ENCODE measurements around the gene ZFAND3.
"Not testable (repeated sequence)": the region's sequence is repeated elsewhere in the genome, so short reads cannot be mapped to it uniquely, and the experiment has no call there.

ZFAND3 gene

DNA sequence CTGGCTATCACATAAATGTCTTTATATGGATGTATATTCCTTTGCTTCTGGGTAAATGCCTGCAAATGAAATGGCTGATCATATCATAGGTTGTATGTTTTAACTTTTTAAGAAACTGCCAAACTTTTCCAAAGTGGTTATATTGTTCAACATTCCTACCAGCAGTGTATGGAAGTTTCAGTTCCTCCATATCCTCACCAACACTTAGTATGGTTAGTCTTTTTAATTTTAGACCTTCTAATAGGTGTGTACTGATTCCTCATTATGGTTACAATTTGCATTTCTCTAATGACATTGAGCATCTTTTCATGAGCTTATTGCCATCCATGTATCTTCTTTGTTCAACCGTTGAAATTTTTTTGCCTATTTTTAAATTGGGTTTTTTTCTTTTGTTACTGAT is 155.4 kb downstream of the ZFAND3 start:
- DNase-seq: no peak

DNA sequence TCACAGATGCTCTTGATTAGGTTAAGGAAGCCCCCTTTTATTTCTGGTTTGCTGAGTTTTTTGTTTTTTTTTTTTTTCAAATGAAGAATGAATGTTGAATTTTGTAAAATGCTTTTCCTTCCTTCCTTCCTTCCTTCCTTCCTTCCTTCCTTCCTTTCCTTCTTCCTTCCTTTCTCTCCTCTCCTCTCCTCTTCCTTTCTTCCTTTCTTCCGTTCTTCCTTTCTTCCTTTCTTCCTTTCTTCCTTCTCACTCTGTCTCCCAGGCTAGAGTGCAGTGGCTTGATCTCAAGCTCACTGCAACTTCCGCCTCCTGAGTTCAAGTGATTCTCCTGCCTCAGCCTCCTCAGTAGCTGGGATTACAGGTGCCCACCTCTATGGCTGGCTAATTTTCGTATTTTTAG is 158.2 kb downstream of the ZFAND3 start:
- no peak for DNase-seq

DNA sequence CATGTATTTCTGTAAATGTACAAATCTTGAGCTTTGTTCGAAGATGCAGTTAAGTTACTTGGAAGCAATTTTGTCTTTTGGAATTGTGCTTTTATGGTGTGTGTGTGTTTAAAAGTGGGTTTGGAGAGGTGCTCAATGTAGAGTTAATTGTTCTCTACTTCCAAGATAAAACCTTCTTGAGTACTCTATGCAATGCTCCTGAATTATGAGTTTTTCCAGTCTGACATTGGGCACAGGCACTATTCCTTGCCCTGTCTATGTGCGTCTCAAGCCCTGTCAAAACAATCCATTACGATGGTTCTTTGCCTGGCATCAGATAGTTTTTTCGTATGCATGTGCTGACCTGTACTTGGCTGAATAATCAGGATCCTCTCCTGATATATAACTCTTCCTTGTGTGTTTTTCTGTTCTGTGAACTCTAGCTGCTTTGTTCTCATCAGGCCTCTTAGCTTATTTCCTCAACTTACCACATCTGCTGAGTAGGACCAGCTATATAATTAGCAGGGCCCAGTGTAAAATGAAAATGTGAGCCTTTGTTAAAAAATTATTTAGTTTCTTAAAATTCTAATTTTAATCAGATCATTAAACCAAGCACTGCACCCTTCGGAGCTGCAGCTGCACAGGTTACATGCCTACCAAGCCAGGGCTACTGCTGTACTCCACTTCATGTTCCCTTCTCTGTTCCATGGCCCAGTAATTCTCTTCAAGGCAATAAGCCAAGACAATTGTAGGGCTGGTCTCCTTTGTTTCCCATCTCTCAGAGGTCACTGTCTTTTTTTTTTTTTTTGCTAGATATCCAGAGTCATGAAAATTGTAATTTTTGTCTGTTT is 160.1 kb downstream of the ZFAND3 start:
- DNase-seq: no peak

DNA sequence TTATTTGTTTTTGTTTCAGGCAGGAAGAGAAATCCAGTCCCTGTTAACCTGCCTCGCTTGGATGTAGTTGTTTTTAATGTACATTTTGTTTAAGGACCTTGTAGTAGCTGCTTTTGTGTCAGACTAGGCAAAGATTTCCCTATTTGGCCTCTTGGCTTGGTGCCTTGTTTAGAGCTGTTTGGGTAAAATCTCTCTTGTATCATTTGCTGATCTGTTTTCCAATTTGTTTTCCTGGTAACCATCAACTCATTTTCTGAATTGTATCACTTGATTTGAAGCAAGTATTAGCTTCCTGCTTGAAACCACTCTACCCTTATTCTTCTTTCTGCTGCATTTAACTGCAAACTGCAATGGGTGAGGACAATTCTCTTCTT is 160.7 kb downstream of the ZFAND3 start:
- no peak for DNase-seq

DNA sequence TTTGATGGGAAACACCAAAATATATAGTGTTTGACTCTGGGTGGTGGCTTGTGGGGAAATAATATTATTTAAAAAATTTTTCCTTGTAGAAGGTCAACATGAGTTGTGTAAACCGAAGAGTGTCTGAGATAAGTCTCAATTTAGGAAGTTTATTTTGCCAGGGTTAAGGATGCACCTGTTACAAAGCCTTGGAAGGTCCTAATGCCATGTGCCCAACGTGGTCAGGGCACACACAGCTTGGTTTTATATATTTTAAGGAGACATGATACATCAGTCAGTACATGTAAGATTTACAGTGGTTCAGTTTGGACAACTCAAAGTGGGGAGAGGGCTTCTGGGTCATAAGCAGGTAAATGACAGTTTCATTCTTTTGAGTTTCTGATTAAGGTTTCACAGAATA is 162.1 kb downstream of the ZFAND3 start:
- DNase-seq: no peak

DNA sequence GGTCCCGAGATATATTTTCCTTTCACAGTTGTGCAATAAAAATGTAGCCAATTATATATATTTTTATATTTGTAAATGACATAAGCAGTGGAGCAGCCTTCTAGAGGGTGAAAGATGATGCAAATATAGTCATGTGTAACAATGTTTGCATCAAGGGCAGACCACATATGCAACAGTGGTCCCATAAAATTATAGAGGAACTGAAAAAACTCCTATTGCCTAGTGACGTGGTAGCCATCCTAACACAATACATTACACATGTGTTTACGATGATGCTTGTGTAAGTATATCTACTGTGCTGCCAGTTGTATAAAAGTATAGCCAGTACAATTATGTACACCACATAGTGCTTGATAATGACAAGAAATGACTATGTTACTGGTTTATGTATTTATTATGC is 162.8 kb downstream of the ZFAND3 start:
- no peak for DNase-seq

DNA sequence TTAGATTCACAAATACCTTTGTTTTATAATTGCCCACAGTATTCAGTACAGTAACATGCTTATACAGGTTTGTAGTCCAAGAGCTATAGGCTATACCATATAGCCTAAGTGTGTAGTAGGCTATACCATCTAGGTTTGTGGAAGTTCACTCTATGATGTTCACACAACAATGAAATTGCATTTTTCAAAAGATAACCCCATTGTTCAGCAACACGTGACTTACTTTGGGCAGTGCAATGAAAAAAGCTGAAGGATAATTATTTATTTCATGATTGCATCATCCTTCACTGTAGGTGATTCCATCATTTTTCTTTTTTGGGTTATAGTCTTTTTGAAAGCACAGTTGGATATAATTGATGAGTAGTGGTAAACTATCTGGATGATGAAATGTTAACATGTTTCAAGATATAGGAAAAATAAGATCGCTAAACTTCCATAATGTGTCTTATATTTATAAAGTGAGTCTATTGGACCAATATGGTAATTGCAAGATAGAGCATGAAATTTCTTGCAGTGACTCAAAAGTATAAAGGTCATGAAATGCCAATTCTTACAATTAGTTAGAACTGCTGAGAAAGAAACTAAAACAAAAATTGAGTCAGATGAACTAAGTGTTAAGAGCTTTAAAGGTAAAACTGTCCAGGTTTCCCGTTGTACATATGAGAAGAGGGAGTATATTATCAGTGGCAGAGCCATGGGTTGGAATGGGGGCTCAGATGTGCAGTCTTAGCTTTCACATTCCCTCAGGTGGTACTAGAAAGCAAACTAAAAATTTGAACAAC is 164.4 kb downstream of the ZFAND3 start:
- no peak for DNase-seq

DNA sequence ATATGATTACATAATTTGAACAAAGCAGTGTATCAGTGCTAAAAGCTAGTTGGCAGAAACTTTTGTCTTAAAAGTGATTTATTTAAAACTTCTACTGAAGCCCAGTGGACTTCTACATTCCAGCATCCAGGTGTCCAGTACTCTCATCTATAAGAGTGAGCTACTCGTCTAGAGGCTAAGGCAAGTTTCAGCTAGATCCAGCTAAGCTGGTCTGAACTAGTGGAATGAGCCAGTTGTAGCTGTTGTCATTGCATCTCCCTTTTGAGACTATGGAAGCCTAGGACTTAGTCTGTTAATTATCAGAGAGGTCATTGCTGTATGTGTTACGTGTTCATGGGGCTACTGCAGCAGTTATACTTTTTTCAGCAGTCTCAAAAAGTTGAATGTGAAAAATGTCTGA is 165.1 kb downstream of the ZFAND3 start:
- no peak for DNase-seq

DNA sequence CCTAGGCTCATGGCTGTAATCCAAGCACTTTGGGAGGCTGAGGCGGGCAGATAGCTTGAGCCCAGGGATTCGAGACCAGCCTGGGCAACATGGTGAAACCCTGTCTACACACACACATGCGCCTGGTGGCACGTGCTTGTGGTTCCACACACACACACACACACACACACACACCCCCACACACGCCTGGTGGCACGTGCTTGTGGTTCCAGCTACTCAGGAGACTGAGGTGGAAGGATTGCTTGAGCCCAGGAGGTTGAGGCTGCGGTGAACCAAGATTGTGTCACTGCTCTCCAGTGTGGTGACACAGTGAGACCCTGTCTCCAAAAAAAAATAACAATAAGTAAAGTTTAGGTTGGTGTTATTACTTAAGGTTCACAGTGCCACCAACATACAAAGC is 165.8 kb downstream of the ZFAND3 start:
- no peak for DNase-seq

DNA sequence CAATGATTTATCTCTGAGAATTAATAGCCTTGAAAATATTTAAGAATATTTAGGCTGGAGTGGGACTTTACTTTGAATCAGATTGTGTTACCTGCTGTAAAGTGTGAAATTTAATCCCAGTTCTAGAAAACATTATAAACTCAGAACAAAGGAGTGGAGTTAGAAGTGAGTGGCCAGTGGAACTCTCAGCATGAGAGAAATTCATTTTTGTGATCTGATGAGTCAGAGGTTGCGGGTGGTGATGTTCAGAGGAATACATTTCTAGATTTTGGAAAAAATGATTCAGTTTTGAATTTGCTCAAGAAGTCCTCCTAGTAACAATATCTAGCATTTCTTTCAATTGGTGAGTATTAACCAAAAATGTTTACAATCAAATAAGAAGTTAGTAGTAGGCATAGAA is 167.5 kb downstream of the ZFAND3 start:
- DNase-seq: no peak

DNA sequence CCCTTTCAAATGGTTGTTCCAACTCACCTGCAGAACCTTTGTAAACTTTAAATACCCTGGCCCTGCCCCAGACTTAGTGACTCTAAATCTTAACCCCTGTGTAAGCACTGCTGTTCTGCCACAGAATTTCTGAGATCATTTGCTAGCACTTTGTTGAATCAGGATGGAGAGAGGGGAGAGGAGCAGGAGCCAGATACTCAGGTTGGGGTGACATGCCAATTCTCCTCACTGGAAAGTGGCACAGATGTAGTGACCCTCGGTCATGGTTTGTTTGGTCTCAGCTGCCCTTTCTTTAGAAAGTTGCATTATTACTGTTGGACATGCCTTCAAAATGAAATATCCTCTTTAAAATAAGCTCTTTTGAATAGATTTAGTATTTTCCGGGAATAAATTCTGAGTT is 168.0 kb downstream of the ZFAND3 start:
- DNase-seq: no peak

DNA sequence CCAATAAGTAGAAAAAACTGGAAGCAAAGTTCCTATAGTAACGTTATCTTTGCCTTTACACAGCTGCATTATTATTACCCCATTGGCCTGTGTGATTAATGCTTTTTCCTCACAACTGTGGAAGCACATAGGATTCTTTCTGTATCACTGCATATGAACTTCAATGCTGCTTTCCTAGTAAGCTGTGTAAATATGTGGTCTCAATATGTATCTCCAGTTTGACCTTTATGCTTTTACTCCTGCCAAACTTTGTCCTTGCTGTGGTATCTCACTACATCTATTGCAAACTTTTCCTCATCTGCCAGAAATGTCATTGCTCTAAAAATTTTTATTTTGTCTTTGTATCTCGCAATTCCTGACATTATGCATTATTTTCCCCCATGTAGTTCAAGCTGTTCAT is 168.6 kb downstream of the ZFAND3 start:
- no peak for DNase-seq

DNA sequence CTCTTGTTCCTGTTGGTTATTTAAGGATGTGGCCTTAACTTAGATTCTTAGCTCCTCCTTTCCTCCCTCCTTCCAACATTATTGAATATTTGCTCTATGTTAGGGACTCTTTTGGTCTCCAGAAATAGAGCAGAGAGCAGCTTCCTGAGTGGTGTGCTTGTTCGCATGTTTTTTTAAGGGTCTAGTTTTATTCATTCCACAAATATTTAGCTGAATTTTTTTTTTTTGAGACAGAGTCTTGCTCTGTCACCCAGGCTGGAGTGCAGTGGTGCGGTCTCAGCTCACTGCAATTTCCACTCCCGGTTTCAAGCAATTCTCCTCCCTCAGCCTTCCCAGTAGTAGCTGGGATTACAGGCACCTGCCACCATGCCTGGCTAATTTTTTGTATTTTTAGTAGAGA is 169.2 kb downstream of the ZFAND3 start:
- DNase-seq: no peak

DNA sequence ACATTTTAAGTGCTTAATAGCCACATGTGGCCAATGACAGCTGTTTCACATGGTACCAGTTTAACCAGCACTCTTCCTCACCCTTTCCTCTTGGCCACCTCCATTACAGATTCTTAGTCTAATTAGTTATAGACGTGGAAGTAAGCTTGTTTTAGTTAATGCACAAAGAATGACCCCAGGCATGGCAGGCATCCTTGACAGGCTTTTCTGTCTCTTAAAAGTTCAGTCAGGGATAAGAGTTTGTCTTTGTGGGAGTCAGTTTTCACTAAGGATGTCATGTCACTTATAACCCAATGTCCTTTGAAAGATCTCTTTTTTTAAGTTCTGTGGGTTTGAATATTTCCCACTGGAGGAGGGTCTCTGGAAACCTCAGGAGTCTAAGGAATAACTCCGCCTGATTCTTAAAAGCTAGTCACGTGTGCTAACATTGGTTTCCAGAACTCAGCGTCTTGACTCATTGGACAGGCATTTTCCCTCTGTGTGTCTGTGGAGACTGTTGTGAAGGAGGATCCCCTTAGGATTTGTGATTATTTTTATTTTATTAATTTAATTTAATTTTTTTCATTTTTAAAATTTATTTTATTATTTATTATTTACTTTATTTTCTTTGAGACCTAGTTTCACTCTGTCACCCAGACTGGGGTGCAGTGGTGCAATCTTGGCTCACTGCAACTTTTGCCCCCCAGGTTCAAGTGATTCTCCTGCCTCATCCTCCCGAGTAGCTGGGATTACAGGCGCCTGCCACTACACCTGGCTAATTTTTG is 171.4 kb downstream of the ZFAND3 start:
- no peak for DNase-seq

DNA sequence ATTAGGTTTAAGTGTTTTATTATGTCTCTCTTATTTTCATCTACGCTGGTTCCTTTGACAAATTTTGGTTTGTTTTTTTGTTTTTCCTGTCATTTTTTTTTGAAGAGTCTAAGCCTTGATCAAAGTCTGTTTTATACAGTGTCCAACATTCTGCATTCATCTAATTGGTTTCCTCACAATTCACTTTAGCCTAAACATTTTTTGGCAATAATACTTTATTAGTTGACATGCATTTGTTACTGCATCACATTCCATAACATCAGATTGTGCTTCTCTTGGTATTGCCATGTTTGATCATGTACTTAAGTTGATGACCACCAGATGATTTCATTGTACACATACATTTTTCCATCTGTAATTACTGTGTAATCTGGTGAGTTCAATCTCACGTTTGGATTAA is 173.2 kb downstream of the ZFAND3 start:
- DNase-seq: no peak

DNA sequence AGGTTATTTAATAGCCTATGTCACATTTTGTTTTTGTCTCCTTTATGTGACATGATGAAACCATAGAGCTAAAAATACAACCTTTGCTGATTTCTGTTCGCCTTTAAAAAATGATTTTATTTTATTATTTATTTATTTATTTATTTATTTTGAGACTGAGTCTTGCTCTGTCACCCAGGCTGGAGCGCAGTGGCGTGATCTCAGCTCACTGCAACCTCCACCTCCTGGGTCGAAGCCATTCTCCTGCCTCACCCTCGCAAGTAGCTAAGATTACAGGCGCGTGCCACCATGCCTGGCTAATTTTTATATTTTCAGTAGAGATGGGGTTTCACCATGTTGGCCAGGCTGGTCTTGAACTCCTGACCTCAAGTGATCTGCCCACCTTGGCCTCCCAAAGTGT is 173.7 kb downstream of the ZFAND3 start:
- not testable (repeated sequence) for DNase-seq

DNA sequence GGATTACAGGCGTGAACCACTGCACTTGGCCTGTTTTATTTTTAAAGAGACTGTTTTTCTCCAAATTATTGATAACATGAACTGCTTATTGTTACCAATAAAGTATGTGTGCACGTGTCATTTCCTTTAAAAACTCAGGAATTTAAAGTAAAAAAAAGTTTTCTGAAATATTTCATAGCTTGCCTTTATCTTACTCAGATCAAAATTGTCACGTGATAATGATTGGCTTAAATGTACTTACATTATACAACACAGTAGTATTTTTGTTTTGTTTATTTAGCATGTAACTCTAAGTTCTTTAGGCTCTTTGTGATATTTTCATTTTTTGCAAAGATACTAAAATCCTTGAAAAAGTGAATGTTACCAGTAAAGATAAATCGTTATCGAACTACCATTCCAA is 174.1 kb downstream of the ZFAND3 start:
- DNase-seq: no peak

DNA sequence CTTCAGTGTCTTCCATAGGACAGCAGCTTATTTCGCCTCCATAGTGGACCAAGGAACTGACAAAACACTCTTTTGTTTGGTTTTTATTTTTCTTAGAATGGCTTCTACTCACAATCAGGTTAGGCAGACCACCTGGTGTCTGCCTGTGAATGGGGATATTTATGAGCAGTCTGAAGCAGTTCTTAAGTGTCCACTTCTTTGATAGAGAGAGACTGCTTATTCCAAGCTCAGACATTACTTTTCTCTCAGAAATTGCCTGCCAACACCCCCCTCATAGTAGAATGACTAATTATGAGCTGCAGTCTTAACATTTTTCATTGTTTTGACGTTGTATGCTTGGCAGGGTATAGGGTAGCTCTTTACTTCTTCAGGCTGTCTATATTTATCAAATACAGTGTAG is 174.7 kb downstream of the ZFAND3 start:
- DNase-seq: no peak

DNA sequence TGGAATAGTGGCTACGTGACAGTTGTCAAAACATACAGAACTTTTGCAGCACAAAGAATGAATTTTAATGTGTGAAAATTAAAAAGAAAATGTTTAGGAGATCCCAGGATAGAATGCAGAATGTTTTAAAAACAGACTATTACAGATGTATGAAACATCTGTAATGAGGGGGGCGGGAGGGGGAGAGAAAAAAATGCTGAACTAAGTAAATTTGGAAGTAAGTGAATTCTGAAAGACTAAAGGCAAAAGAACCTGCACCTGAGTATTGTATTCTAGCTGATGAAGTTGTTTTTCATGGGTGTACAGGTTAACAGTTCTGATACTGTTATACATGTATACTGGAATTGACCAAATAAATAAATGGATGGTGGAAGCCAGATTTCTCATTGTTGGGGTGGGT is 178.8 kb downstream of the ZFAND3 start:
- no peak for DNase-seq

DNA sequence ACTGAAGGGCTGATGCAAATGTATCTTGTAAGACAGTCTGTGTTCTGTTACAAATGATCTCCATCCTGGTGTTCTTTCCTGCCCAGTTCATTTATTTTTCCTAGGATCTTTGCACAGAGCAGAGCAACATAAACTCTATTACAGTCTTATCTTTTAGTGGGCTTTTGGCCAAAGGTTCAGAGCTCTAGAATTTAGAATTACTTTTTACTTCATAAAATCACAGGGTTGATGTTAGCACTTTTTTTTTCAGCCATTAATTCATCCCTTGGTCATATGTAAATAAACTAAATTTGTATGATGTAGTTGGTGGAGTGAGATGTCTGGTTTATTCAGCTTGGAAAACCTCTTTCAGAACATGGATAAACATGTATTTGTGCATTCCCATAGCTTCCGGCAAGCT is 181.9 kb downstream of the ZFAND3 start:
- no peak for DNase-seq

DNA sequence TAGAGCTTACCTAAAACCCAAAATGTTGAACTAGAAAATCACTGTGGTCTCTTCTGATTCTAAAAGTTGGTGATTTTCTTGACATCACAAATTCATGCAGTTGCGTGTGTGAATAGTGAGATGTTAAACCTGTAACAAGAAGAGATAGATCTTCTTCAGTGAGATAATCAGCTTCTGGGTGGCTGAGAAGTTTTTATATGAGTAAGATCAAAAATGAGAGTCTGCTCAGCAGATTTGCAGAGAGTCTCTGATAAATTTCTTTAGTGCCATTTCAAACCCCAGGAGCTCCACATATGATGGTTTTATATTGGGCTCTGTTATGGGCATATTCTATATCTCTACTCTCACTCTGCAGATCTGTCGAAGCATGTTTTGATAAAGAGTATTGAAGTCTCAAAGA is 185.4 kb downstream of the ZFAND3 start:
- DNase-seq: no peak

DNA sequence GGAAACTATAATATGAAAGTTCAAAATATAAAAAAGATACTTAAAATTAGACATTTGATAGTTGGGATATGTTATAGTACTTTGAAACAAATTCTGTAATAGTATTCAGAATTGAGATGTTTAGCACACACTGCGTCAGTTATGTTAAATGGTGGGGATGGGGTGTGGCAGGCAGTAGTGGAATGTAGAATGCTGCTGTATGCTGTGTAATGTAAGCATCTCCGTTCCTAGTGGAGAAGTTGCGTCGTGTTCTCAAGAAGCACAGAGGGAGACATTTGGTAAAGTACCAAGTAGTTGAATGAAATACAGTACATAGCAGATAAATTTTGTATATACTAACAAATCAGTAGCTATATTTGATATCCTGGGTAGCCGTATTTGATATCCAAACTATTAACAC is 192.4 kb downstream of the ZFAND3 start:
- no peak for DNase-seq

DNA sequence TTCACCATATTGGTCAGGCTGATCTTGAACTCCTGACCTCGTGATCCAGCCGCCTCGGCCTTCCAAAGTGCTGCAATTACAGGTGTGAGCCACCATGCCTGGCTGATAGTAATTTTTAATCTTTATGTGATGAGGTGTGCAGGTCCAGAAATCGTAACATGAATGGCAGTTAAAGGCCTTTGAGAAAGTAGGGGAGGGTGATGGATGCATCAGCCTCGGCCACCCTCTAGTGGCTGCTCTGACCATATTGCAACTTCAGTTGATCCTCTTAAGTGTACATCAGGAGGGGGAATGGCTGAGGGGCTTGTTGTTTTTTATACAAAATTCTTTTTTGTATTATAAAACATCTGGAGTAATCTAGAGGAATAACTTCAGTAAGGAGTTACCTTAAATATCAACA is 193.0 kb downstream of the ZFAND3 start:
- DNase-seq: peak; percentile 54

DNA sequence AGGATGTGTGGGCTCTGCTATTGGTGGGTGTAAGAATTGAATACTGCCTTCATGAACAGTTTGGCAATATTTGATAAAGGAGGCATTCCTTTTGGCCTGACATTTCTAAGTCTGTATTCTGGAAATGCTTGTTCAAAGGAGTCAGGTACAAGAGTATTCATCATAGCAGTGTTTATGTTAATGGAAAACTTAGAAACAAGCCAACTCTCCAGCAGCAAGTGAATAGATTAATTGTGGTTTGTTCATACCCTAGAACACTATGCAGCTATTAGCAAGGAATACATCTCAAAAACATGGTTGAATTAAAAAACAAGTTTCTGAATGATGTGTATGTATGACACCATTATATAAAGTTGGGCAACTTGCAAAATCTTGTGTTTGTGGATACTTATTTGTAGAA is 195.8 kb downstream of the ZFAND3 start:
- DNase-seq: no peak

All from DMS53 (cell line).